Measurements from ENCODE around the gene FSTL1. TPM values are rescaled to one million over a fixed set of nuclear protein-coding genes. Genes with fewer than 3 reads are reported as not detected.

FSTL1 gene
- total and polyA plus RNA-seq, 2 of the 8 experiments (the other 6 are each of a cell fraction or from before 2014, with no cell fraction given) = 158 to 516 TPM

GRCh38 chr3:120477781-120478180 is 27.0 kb upstream of the FSTL1 start (continued):
- TF ChIP-seq BACH1 (IDR thresholded peaks at IDR 0.05; ENCODE audit: low read length) (no peak), TAF7 (optimal IDR thresholded peaks at IDR 0.05; ENCODE audit: borderline replicate concordance, low read depth, low read length) (no peak), BCL11A (IDR thresholded peaks at IDR 0.05; ENCODE audit: low read depth in 2 of 2, low read length in 2 of 2) (no peak)
